GM12878 (cell line): Measurements from ENCODE around the gene SNCG. TPM values are rescaled to one million over a fixed set of nuclear protein-coding genes. Genes with fewer than 3 reads are reported as not detected.

Experiments used
- ATF2 ChIP-seq: IDR thresholded peaks from 2 replicates; pipeline ENCODE4 v1.6.1; 2012; ENCODE audit warnings: low read length, inconsistent platforms
- CBX5 ChIP-seq: sonication (generic); IDR thresholded peaks from 2 replicates; pipeline ENCODE4 v1.6.1; 2016; ENCODE audit warnings: low read depth, moderate library complexity, mild to moderate bottlenecking, inconsistent platforms
- E2F8 ChIP-seq: fragments of 450-650 bp; IDR thresholded peaks from 2 replicates; pipeline ENCODE4 v1.6.1; 2018; ENCODE audit warnings: mild to moderate bottlenecking, low read depth, moderate library complexity; ENCODE audit not compliant: partially characterized antibody
- EED ChIP-seq: sonication (generic); IDR thresholded peaks from 2 replicates; pipeline ENCODE4 v1.6.1; 2016; ENCODE audit warnings: antibody characterized with exemption, low read depth
- IKZF1 ChIP-seq: fragments of 450-650 bp; conservative IDR thresholded peaks from 2 replicates; pipeline ENCODE4 v1.6.1; 2017; ENCODE audit warnings: antibody characterized with exemption, mild to moderate bottlenecking
- IRF3 ChIP-seq: fragments of 450-650 bp; IDR thresholded peaks from 2 replicates; pipeline ENCODE4 v1.6.1; 2014; ENCODE audit warnings: mild to moderate bottlenecking
- MLLT1 ChIP-seq: fragments of 450-650 bp; IDR thresholded peaks from 2 replicates; pipeline ENCODE4 v1.6.1; 2016; ENCODE audit warnings: mild to moderate bottlenecking
- MTA2 ChIP-seq: fragments of 450-650 bp; IDR thresholded peaks from 2 replicates; pipeline ENCODE4 v1.6.1; 2016; ENCODE audit warnings: low read depth, mild to moderate bottlenecking, moderate library complexity
- NFYB ChIP-seq: IDR thresholded peaks from 2 replicates; pipeline ENCODE4 v1.6.1; 2011; ENCODE audit warnings: low read depth, mild to moderate bottlenecking, low read length, improper control_type of control experiment, moderate library complexity; ENCODE audit not compliant: insufficient read depth
- PAX5 ChIP-seq: IDR thresholded peaks from 2 replicates; pipeline ENCODE4 v1.6.1; 2011; ENCODE audit warnings: low read depth, low read length, borderline replicate concordance
- PAX8 ChIP-seq: fragments of 450-650 bp; IDR thresholded peaks from 2 replicates; pipeline ENCODE4 v1.6.1; 2017; ENCODE audit warnings: mild to moderate bottlenecking, moderate library complexity
- POLR2A ChIP-seq: IDR thresholded peaks from 2 replicates; pipeline ENCODE4 v1.6.1; 2011; ENCODE audit warnings: low read depth, mild to moderate bottlenecking, low read length
- POLR2AphosphoS2 ChIP-seq: IDR thresholded peaks from 2 replicates; pipeline ENCODE4 v1.6.1; 2011; ENCODE audit warnings: low read depth, mild to moderate bottlenecking, low read length, improper control_type of control experiment, moderate library complexity
- SPI1 ChIP-seq: IDR thresholded peaks from 2 replicates; pipeline ENCODE4 v1.6.1; 2011; ENCODE audit warnings: low read depth, mild to moderate bottlenecking, low read length, moderate library complexity, borderline replicate concordance; ENCODE audit not compliant: insufficient read depth
- SREBF2 ChIP-seq: IDR thresholded peaks from 2 replicates; pipeline ENCODE4 v1.6.1; 2012; ENCODE audit warnings: mild to moderate bottlenecking, low read length
- STAT1 ChIP-seq: fragments of 450-650 bp; conservative IDR thresholded peaks from 2 replicates; pipeline ENCODE4 v1.6.1; 2014; ENCODE audit warnings: antibody characterized with exemption, mild to moderate bottlenecking
- TCF12 ChIP-seq: IDR thresholded peaks from 2 replicates; pipeline ENCODE4 v1.6.1; 2011; ENCODE audit warnings: low read depth, mild to moderate bottlenecking, low read length
- ZBED1 ChIP-seq: IDR thresholded peaks from 2 replicates; pipeline ENCODE4 v1.6.1; 2016; ENCODE audit warnings: borderline replicate concordance
- ZNF217 ChIP-seq: fragments of 450-650 bp; IDR thresholded peaks from 2 replicates; pipeline ENCODE4 v1.6.1; 2017; ENCODE audit warnings: antibody characterized with exemption, mild to moderate bottlenecking
- ZNF274 ChIP-seq: IDR thresholded peaks from one replicate; pipeline ENCODE4 v1.8.0; 2011; ENCODE audit not compliant: insufficient read length, insufficient read depth
- ZNF592 ChIP-seq: fragments of 450-650 bp; IDR thresholded peaks from 2 replicates; pipeline ENCODE4 v1.6.1; 2017; ENCODE audit warnings: mild to moderate bottlenecking, moderate library complexity
- polyA plus RNA-seq, 11 experiments: library from polyadenylated mRNA; depleted of rRNA in 4 of 11; unstranded in 6 of 11; stranded (reverse) in 5 of 11; fragments of >200 nt; fragmentation: Nextera tagmentation in 4 of 11; fragmentation: Illumina TruSeq in 1 of 11; extraction: Ambion mirVana in 4 of 11; extraction: Trizol in 1 of 11; gene quantifications; 1 replicate in 1 of 11; 2 replicates in 10 of 11; pipeline versions ENCODE4 v1.2.1 to v1.2.3, GENCODE V29; 2011 to 2016; ENCODE audit warnings: inconsistent platforms in 2 of 11, missing spikeins in 2 of 11, low read depth in 1 of 11
- total RNA-seq, 4 experiments: library from RNA; depleted of rRNA in 3 of 4; stranded (reverse); fragments of >200 nt in 3 of 4; fragmentation: Illumina TruSeq in 1 of 4; extraction: Trizol in 1 of 4; gene quantifications; 2 replicates each; pipeline versions ENCODE4 v1.2.1 to v1.2.3, GENCODE V29; 2013 to 2021

The SNCG gene
- total and polyA plus RNA-seq, 10 of the 15 experiments (the other 5 are each of a cell fraction or from before 2014, with no cell fraction given), result 0.22 to 1.3 (median 0.42) TPM; not detected in 6

- TF ChIP-seq TCF12, result no peak
- no peak for TF ChIP-seq MLLT1
- TF ChIP-seq SPI1, result peak; percentile 1; the same call in 1 of the 2 replicates
- no peak for TF ChIP-seq ATF2
- peak; percentile 15; the same call in 1 of the 2 replicates for TF ChIP-seq MTA2
- no peak for TF ChIP-seq EED
- TF ChIP-seq SREBF2, result no peak
- no peak for TF ChIP-seq ZNF217
- TF ChIP-seq CBX5, result 0 out of 2 replicates have a peak, but pooled peaks have one; percentile 25
- no peak; the same call in 1 of the 2 replicates for TF ChIP-seq IKZF1
- no peak for TF ChIP-seq POLR2A
- TF ChIP-seq ZBED1, result no peak
- TF ChIP-seq IRF3, result no peak
- TF ChIP-seq ZNF274, result no peak
- no peak for TF ChIP-seq POLR2AphosphoS2
- TF ChIP-seq ZNF592, result no peak
- no peak for TF ChIP-seq STAT1
- TF ChIP-seq PAX8, result no peak
- TF ChIP-seq E2F8, result no peak
- TF ChIP-seq PAX5, result no peak
- no peak for TF ChIP-seq NFYB
These were observed 7.7 kb downstream of the SNCG start (continued) for GRCh38 chr10:86965986-86966654.
